ENCODE measurements around the gene FAM50B. TPM values are rescaled to one million over a fixed set of nuclear protein-coding genes. Genes with fewer than 3 reads are reported as not detected.

Gene FAM50B
- total RNA-seq, 2 experiments from 2014 or later, result 2.7 to 2.8 TPM

DNA sequence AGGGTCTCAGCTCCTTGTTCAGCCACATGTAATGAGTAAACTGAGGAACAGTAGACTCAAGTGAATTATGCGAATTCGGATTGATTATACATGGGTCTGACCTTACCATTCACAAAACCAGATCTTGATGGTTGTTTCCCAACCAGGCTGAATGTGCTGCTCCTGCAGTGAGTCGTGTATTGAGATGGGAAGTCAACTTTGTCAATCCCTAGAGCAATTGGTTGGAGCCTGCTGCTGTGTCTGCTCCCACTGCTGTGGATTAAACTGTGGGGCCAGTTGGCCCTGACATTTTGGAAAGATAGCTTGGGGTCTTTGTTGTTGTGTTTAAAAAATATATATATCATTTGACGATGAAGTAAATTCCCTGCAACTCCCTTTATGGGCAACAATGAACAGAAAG lies 23.9 kb downstream of the FAM50B start:
- Histone ChIP-seq H3K27me3 (ENCODE audit: control insufficient read depth in 1 of 2, insufficient read depth in 2 of 2, low read length in 2 of 2) (no peaks in the 10 kb centered on the region), H3K4me1 (ENCODE audit: insufficient read depth, low read length) (peaks cover 25% of the 10 kb centered on the region), H3K36me3 (ENCODE audit: insufficient read depth, low read length) (no peaks in the 10 kb centered on the region), H3K27ac (ENCODE audit: low read depth in 1 of 2, low read length in 2 of 2) (no peak overlapping the region), H3K9me3 (ENCODE audit: control insufficient read depth in 1 of 2, insufficient read depth in 1 of 2, low read length in 2 of 2) (no peaks in the 10 kb centered on the region), H3K4me3 (ENCODE audit: low read length) (no peak overlapping the region)
- Mint-ChIP-seq H3K36me3 (ENCODE audit: low read depth) (no peaks in the 10 kb centered on the region), H3K4me3 (no peak overlapping the region), H3K27me3 (no peaks in the 10 kb centered on the region), H3K4me1 (ENCODE audit: low read depth) (peaks cover 26% of the 10 kb centered on the region), H3K9me3 (no peaks in the 10 kb centered on the region), H3K27ac (no peak overlapping the region)
- DNase-seq (no peak), ATAC-seq (ENCODE audit: poor library complexity) (no peak)
- ChIA-PET CTCF (no interaction called here), POLR2A (no interaction called here)
- TF ChIP-seq, protein P1, sequence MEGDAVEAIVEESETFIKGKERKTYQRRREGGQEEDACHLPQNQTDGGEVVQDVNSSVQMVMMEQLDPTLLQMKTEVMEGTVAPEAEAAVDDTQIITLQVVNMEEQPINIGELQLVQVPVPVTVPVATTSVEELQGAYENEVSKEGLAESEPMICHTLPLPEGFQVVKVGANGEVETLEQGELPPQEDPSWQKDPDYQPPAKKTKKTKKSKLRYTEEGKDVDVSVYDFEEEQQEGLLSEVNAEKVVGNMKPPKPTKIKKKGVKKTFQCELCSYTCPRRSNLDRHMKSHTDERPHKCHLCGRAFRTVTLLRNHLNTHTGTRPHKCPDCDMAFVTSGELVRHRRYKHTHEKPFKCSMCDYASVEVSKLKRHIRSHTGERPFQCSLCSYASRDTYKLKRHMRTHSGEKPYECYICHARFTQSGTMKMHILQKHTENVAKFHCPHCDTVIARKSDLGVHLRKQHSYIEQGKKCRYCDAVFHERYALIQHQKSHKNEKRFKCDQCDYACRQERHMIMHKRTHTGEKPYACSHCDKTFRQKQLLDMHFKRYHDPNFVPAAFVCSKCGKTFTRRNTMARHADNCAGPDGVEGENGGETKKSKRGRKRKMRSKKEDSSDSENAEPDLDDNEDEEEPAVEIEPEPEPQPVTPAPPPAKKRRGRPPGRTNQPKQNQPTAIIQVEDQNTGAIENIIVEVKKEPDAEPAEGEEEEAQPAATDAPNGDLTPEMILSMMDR (IDR thresholded peaks at IDR 0.05), result no peak
- intact Hi-C loops (cut with DNase I, micrococcal nuclease), result no loop called here

DNA sequence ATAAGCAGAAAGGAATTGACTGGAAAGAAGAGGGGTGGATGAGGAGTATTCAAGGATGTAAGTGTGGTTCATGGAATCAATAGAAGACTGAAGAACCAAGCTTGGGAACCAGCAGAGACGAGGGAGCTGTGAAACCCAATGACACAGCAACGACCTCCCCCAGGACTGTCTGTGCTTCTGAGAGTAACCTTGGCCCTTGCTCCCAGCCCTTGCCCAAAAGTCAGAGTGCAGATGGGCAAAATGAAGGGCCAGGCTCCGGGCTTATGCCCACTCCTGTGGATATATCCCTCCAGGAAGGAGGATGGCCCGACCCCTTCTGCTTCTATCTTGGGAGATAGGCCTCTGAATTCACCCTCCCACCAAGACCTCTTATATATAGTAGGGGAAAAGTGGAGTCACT lies 24.9 kb downstream of the FAM50B start:
- no peaks in the 10 kb centered on the region for H3K9me3 Mint-ChIP-seq
- POLR2A ChIA-PET, result no interaction called here
- intact Hi-C loops (cut with DNase I, micrococcal nuclease), result no loop called here
- H3K27me3 ChIP-seq (ENCODE audit: control insufficient read depth in 1 of 2, insufficient read depth in 2 of 2, low read length in 2 of 2), result no peaks in the 10 kb centered on the region
- no peaks in the 10 kb centered on the region for H3K27me3 Mint-ChIP-seq
- H3K27ac Mint-ChIP-seq, result no peak overlapping the region
- no peak overlapping the region for H3K4me3 ChIP-seq (ENCODE audit: low read length)
- H3K36me3 Mint-ChIP-seq (ENCODE audit: low read depth), result no peaks in the 10 kb centered on the region
- H3K4me3 Mint-ChIP-seq, result no peak overlapping the region
- no peak for ATAC-seq (ENCODE audit: poor library complexity)
- TF ChIP-seq, protein P1 (IDR thresholded peaks at IDR 0.05), result no peak
- H3K36me3 ChIP-seq (ENCODE audit: insufficient read depth, low read length), result no peaks in the 10 kb centered on the region
- H3K4me1 Mint-ChIP-seq (ENCODE audit: low read depth), result peaks cover 16% of the 10 kb centered on the region
- no peaks in the 10 kb centered on the region for H3K9me3 ChIP-seq (ENCODE audit: control insufficient read depth in 1 of 2, insufficient read depth in 1 of 2, low read length in 2 of 2)
- H3K27ac ChIP-seq (ENCODE audit: low read depth in 1 of 2, low read length in 2 of 2), result no peak overlapping the region
- CTCF ChIA-PET, result interaction anchor here (1.2 kb wide), 1 partner anchor 117 kb away, joined by 3 read pairs; no protein-coding TSS in a partner anchor
- H3K4me1 ChIP-seq (ENCODE audit: insufficient read depth, low read length), result peaks cover 18% of the 10 kb centered on the region
- DNase-seq, result no peak

DNA sequence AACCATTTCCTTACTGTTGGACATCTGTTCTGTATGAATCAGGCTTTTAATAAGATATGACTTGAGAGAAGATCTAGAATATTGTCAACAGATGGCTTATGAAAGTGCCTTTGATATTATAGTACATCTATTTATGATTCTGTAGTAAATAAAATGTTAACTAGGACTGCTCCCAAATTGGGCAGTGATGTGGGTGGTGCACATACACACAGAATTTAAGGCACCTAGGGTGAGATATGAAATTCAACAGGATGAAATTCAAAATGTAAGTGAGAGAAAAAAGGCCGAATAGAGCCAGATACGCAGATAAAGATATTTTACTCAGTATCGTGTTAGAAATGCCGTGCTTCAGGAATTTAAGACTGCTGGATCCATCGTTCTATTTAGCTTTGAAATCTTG lies 26.3 kb downstream of the FAM50B start:
- TF ChIP-seq, protein P1 (IDR thresholded peaks at IDR 0.05), result no peak
- Histone ChIP-seq H3K36me3 (ENCODE audit: insufficient read depth, low read length) (no peaks in the 10 kb centered on the region), H3K4me1 (ENCODE audit: insufficient read depth, low read length) (peaks cover 4% of the 10 kb centered on the region), H3K27ac (ENCODE audit: low read depth in 1 of 2, low read length in 2 of 2) (no peak overlapping the region), H3K9me3 (ENCODE audit: control insufficient read depth in 1 of 2, insufficient read depth in 1 of 2, low read length in 2 of 2) (no peaks in the 10 kb centered on the region), H3K4me3 (ENCODE audit: low read length) (no peak overlapping the region), H3K27me3 (ENCODE audit: control insufficient read depth in 1 of 2, insufficient read depth in 2 of 2, low read length in 2 of 2) (no peaks in the 10 kb centered on the region)
- ATAC-seq (ENCODE audit: poor library complexity) (no peak), DNase-seq (no peak)
- Mint-ChIP-seq H3K4me1 (ENCODE audit: low read depth) (peaks cover 2% of the 10 kb centered on the region), H3K4me3 (no peak overlapping the region), H3K9me3 (no peaks in the 10 kb centered on the region), H3K27me3 (no peaks in the 10 kb centered on the region), H3K27ac (no peak overlapping the region), H3K36me3 (ENCODE audit: low read depth) (no peaks in the 10 kb centered on the region)
- ChIA-PET POLR2A (no interaction called here), CTCF (no interaction called here)
- intact Hi-C loops (cut with DNase I, micrococcal nuclease), result no loop called here
